ENCODE data around the gene DUSP16.
"Not testable (repeated sequence)": the region's sequence is repeated elsewhere in the genome, so short reads cannot be mapped to it uniquely, and the experiment has no call there.

The DUSP16 gene

DNA sequence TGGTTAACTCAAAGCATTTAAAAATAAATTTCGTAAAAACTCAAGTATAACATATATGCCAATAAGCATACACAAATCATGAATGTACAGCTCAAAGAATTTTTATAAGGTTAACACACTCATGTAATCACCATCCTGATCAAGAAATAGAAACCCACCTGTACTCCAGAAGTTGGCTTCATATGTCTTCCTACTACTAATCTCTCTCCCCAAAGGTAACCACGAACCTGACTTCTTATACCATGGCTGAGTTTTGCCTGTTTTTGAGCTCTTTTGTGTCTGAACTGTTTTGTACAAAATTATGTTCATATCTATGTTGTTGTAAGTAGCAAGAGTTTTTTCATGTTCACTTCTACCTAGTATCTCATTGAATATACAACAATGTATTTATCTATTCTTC is 18.7 kb downstream of the DUSP16 start:
- DNase-seq: no peak

DNA sequence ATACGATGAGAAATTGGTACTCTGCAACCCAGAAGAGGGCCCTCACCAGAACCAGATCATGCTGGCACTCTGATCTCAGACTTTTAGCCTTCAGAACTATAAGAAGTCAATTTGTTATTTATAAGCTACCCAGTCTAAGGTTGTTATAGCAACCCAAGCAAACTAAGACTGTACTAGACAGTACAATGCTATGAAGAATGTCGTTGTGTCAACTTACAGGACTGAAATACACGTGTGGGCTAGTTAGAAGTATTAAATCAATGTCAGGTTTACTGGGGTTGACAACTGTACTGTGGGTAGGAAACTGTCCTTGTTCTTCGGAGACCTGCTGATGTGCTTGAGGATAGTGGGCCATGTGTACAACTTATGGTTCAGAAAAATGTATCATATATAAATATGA is 19.7 kb downstream of the DUSP16 start:
- no peak for DNase-seq

DNA sequence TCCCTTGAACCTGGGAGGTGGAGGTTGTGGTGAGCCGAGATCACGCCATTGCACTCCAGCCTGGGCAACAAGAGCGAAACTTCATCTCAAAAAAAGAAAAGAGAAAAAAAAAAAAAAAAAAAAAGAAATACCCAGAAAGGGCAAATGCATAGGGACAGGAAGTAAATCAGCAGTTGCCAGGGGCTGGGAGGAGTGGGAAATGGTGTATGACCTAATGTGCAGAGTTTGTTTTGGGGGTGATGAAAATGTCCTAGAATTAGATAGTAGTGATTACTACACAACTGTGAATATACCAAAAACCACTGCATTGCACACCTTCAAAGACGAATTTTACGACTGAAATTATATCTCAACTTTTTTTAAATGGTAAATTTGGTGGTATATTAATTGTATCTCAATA is 20.4 kb downstream of the DUSP16 start:
- no peak for DNase-seq

DNA sequence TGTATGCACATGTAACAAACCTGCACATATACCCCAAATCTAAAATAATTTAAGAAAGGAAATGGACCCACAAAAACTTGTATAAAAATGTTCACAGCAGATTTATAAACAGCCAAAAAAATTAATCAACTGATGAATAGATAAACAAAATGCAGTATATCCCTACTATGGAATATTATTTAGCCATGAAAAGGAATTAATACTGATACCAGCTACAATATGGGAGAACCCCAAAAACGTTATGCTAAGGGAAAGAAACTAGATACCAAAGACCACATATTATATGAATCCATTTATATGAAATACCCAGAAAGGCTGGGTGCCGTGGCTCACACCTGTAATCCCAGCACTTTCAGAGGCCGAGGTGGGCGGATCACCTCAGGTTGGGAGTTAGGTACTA is 20.9 kb downstream of the DUSP16 start:
- no peak for DNase-seq

DNA sequence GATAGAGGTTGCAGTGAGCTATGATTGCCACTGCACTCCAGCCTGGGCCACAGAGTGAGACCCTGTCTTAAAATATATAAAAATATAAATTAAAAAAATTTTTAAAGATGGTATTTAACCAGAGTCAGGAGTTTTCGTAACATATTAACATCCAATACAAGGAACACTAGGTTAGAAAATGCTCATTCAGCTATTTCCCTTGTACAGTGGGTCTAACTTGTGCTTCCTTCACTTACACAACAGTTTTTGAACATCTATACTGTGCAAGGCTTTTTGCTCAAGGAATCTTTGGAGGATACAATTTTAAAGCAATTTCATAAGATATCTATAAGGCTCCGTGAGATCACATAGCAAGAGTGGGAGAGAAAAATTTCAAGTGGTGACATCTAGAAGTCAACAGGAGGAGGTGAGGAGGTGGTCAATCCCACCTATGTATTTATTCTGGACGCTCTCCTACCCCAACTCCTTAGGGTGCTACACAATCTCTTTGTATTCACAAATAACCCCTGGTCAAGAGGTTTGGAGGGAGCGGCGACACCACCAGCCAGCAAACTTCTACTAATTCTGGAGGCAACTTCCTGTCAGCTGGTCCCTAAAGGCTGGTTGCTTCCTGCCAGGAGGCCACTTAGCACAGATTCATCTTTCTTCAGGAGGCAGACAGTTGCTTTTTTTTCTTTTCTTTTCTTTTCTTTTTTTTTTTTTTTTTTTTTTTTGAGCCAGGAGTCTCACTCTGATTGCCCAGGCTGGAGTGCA is 22.2 kb downstream of the DUSP16 start:
- DNase-seq: no peak

DNA sequence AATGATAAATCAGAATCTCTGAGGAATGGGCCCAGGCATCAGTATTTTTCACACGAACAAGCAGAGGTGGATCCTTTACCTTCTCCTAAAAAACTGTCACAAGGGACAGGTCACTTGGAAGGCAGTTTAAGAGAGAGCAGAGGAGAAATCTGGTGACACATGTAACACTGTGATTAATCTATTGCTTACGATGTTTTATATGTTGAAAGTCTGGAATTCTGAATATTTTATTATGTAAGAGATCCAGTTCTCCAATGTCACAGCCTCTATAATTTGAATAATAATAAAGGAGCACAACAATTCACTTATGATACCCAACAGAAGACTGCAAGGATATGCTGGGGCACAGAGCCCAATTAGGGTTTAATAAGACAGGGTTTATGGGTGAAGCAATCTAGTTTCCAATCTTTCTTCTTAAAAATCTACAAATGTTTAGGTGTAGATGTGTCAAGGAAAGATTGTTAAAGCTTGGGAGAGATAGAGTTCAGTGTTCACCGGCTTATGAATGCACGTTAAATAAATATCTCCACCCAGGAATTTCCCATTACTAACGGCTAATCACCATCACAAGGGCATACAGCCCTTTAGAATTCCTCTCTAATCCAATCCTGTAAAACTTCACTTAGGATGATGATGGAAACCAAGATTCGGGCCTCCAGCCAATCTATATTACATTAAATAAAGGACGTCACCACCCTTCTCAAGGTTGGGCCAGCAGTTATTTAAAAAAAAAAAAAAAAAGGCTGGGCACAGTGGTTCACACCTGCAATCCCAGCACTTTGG is 23.4 kb downstream of the DUSP16 start:
- no peak for DNase-seq

DNA sequence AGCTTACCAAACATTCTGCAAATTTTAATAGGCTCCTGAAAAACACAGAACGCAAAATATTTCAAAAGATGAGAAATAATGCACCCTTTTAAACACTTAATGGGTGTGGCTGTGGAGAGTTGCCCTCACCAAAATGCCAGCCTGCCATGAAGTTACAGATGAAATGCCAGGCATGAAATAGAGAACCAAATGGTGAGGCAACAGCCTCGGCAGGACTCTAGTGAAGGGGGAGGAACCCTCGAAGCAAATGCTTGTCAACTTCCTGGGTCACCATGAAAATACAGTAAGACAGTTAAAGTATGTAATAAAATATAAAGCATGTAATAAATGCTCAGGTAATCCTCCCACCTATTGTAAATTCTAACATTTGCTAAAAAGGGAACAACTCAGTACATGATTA is 24.1 kb downstream of the DUSP16 start:
- DNase-seq: peak; percentile 26

DNA sequence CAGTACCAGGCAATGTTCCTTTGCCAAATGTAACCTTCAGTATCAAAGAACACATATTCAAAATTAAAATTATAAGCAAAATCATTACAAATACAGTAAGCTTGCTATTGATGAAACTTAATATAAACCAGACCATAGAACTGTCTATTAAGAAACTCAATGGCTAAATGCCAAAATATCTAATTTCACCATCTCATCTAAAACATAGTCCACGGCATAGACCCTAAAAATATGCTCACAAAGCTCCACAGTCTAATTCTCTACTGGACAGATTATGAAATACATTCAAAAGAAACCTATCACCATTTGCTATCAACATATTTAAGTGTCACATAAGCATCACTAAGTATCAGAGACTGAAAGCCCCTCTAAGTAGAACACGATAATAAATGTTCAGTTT is 25.2 kb downstream of the DUSP16 start:
- no peak for DNase-seq

DNA sequence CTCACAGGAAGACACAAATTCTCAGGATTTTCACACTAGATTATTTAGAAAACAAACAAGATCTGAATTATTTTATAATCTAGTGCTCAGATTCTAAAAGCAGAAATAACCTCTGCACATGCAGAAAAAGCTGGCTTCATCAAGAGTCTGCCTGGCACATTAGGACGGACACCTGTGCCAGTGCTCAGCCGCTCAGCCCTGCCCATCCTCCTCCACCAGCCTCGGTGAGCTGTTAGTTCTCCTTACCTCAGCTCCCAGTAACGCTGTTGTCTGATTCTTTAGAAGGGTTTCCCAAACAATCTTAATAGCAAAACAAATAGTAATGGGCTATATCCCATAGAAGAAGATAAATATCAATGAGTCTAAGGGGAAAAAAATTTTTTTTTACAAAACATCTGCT is 27.7 kb downstream of the DUSP16 start:
- DNase-seq: no peak

DNA sequence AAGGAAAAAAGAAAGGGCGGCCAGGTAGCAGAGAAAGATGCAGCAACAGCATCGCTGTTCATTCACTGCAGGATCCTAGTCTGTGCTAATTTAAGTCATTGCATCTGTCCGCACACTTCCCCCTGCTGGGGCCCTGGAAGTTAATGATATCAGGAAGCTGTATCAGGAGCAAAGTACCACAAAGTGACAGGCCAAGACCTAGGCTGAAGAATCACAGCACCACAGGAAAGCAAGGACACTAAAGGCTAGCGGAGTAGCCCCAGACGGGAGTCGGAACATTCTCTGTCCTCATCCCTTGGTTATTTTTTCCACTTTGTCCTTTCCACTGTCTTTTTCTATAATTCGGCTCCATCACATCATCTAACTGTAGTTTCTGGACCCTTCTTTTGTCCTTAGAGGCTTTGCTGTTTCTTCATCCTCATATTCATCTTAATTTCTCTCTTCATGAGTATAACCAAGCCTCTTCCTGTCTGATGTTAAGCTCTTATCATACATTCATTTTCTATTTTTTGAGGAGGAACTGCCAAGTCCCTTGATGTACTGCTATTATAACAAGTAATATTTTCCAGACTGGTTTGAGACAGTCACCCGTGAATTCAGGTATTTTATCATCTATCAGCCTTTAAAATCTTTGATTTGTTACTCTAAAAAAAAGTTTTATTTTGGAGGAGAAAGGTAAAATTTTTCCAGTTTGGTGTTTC is 28.3 kb downstream of the DUSP16 start:
- DNase-seq: peak; percentile 28

DNA sequence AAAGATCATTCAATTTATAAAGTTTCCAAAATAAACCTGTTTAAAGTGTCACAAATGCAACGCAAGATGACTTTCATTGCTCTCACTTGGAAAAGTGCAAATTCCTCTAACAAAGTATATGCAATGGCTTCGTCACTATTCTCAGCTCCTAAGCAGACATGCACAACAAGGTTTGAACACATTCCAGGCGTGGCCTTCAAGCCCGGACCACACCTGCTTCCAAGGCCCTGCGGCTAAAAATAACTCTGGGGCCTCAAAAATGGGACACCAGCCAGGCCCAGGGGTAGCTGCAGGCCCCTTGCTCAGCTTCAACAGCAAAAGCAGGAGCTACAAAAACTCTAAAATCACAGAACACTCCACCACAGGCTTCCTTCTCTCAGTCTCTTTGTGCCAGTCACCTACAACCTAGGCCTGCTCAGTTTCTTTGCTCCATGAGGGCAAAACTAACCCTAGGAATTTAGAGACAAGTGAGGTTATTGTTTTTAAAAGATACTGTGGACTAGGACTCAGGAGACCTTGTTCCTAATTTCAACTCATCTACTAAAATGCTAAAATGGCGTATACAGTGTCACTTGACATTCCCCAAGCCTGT is 29.3 kb downstream of the DUSP16 start:
- DNase-seq: no peak

DNA sequence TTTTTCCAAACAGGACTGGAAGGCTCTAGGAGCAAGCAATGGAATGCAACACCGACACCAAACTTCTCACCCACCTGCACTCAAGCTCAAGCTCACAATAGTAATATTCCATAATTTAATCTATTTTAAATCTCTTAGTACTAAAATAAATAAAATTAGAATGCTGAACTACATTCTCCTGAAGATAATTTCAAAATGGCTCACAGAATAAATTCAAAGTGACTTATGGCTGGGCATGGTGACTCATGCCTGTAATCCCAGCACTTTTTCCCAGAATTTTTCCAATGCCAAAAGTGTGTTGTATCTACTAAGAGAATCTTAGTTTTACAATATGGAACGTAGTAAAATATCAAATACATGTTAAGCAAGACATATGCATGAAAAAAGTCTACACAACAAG is 31.5 kb downstream of the DUSP16 start:
- DNase-seq: no peak

DNA sequence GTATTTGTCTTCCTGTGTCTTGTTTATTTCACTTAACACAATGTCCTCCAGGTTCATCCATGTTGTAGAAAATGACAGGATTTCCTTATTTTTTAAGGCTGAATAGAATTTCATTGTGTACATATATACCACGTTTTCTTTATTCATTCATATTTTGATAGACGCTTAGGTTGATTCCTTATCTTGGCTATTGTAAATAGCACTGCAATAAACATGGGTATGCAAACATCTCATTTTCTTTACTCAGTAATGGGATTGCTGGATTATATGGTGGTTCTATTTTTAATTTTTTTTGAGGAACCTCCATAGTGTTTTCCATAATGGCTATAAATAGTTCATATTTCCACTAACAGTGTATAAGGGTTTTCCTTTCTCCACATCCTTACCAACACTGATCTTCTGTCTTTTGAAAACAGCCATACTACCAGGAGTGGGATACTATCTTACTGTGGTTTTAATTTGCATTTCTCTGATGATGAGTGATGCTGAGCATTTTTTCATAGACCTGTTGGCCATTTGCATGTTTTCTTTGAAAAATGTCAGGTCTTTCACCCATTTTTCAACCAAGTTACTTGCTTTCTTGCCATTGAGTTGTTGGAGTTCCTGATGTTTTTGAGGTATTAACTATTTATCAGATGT is 32.8 kb downstream of the DUSP16 start:
- DNase-seq: no peak

DNA sequence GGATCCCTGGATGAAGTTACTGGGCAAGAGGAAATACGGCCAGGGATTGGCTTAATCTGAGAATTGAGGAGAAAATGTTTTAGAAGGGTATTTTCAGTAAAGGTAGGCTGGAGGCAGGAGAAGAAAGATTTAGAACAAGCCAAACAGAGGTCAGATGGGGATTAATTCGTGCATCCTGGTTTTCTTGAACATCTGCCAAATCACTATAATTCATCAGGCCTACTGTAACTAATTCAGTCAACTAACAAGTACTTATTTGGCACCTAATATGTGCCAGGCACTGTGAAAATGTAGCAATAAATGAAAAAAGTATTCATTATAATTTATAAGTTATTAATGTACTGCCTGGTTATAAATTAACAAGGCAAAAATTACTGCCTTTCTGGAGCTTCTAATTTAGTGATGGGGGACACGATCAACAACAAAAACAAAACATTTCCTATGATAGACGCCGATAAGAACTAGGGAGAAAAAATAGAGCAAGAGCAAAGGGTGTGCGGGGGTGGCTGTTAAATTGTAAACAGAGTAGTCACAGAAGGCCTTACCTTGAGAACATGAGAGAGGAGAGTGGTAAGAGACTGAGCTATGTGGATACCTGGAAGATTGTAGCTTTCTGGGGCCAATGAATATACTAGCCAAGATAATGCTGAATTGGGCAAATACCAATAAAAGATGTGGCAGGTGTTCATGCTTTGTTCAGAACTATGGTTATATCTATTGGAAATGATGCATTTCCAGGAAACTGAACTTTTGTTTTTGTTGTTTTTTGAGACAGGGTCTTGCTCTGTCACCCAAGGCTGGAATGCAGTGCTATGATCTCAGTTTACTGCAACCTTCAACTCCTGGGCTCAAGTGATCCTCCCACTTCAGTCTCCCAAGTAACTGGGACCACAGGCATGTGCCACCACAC is 34.0 kb downstream of the DUSP16 start:
- no peak for DNase-seq

DNA sequence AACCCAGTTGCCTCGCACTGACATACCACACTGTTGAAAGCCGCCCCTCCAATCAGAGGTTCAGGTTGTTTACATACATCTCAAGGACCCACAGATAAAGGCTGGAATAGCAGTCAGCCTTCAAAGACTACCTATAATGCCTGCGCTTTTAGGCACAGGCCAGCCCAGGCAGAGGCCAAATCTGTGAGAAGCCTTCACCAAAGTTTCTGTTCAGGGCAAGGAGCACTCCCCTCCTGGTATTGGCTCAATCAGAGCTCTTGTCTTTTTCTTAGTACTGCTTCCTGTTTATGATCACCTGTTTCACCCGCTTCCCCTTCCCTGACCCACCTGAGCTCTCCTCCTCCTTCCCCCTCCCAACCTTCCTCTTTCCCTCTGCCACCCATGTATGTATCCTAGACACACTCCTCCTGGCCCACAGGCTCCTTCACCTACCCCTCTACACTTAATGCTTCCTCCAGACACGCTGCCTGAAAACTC is 34.8 kb downstream of the DUSP16 start:
- DNase-seq: no peak

DNA sequence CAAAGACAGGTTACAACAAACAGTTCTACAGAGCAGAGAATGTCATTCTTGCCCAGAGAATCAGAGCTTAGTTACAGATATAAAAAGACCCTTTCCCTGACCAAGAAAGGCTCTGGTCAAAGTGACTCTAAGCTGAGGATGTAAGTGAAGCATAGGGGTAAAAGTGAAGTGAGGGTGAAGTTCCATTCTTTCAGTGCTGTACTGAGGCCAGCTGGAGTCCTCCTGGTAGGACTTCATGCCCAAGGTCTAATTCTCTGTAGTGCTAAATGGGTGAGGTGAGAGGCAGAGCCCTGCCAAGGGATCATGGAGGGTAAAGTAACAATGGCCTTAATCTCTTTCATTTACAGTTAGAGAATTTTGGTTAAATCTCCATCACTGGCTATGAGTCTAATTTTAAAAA is 38.5 kb downstream of the DUSP16 start:
- no peak for DNase-seq

DNA sequence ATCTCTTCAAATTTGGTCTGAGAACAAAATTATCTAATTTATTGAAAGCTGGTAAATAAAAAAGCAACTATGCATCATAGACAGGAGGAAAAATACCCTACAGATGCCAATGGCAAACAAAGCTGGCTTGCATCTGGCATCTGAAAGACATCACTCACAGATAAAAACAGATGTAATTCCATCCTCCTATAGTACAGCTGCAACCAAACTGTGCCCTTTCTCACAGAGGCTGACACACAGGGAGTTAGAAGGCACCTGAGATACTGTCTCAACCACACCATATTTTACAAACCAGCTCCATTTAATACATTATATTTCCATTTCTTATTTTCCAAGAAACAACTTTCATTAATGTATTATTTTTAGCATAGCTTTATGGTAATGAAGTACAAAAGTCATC is 39.4 kb downstream of the DUSP16 start:
- no peak for DNase-seq

DNA sequence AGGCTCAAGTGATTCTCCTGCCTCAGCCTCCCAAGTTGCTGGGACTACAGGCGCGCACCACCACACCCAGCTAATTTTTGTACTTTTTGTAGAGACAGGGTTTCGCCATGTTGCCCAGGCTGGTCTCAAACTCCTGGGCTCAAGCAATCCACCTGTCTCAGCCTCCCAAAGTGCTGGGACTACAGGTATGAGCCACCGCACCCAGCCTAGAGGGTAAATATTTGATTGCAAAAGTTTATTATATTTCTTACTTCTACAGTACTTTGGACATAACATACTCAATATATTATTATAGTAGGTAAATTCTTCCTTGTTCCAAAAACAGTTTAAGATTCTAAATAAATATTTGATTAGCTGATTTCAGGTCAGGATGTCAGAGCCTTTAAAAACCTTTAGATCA is 40.0 kb downstream of the DUSP16 start:
- not testable (repeated sequence) for DNase-seq

DNA sequence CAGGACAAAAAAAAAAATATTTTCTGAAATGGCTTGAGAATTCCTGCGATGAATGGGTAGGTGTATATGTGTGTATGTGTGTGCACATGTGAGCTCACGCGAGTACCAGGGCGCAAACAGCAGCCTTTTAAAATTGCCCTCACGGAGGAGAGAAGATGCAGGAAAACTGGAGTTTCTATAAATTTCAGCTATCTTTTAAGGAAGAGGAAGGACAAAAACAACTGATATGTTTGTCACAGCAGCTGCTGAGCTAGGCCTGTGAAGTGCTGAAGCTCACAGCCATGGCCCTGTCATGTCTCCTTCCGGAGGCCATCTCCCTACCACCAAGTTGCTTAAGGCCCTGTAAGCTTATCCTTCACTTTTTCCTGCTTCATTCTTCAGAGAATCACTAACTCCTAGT is 40.8 kb downstream of the DUSP16 start:
- no peak for DNase-seq

DNA sequence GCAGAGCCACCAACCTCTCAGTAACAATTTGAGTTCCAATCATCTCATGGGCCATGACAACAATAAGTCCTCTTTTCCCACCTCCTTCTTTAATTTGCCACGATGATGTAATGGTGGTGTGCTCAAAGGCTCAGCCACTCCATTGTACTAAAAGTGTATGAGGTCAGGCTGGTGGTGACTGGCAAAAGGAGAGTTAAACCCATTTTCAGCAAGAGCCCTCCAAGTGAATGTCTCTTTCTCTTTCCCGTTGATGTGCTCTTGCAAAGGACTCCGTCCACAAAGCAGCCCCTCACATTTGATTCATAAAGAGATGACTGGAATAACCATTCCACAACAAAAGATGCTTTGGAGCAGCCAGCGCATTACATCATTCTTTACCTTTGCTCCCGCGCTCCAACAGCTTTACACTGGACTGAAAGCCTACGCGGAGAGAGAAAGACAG is 41.6 kb downstream of the DUSP16 start:
- DNase-seq: no peak

DNA sequence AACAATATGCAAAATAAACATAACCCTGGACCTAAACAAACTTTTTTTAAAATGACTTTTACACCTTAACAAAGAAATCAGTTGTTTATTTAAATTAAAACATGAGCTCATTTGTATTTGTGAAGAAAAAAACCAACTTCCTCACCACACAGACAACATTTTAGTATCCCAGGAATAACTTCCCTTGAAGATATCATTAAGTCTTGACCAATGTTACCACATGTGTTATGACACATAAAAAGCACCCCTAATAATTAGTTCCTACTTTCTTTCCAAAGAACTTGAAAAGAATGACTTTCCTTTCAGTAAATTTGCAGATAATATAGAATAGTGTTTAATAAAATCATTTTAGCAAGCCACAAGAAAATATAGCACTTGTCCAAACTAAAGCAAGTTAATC is 42.4 kb downstream of the DUSP16 start:
- DNase-seq: no peak

Data from hematopoietic multipotent progenitor cell treated with erythropoietin and hydrocortisone succinate and interleukin-3 and kit ligand, for 4 days (in vitro differentiated cells).